ENCODE measurements around the gene DLGAP4. TPM values are rescaled to one million over a fixed set of nuclear protein-coding genes. Genes with fewer than 3 reads are reported as not detected.
A peak's percentile ranks its signal among the peaks of the same experiment; 100 is the strongest.
"Not testable (repeated sequence)": the region's sequence is repeated elsewhere in the genome, so short reads cannot be mapped to it uniquely, and the experiment has no call there.

The DLGAP4 gene
- total RNA-seq, 1 experiment from 2014 or later: 18.3 TPM

DNA sequence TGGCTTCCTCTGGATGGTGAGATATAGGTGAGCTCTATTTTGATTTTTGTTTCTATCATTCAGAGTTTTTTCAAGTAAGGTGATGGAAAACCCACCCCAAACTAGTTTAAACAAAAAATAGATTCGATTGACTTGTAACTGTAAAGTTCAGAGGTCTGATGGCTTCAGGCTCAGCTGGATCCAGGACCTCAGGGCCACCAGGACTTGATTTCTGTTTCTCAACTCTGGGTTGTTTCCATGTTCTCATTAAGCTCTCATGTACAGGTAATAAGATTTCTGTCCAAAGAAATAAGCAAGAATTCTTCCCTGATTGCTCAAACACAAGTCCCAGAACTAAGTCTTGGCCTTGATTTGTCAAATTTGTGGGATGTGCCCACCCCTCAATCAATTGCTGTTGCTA is 67.0 kb downstream of the DLGAP4 start:
- no peak for DNase-seq (ENCODE audit: low read depth)

DNA sequence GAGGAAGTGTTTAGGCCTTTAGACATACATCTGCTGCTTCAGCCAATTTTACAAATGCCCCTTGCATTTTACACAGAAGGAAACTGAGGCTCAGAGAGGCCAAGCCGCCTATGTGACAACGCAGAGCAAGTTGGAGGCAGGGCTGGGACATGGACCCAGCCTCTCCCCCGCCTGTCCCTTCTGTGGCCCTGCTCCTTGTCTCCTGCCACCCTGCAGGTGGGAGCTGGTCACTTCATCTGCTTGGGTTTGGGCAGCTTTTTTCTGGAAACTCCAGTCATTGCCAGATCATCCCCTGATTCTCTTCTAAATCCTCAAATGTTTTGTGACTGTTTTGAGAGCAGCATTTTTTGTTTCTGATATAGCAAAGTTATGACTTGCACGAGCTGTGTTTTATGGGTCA is 68.9 kb downstream of the DLGAP4 start:
- DNase-seq (ENCODE audit: low read depth): no peak

DNA sequence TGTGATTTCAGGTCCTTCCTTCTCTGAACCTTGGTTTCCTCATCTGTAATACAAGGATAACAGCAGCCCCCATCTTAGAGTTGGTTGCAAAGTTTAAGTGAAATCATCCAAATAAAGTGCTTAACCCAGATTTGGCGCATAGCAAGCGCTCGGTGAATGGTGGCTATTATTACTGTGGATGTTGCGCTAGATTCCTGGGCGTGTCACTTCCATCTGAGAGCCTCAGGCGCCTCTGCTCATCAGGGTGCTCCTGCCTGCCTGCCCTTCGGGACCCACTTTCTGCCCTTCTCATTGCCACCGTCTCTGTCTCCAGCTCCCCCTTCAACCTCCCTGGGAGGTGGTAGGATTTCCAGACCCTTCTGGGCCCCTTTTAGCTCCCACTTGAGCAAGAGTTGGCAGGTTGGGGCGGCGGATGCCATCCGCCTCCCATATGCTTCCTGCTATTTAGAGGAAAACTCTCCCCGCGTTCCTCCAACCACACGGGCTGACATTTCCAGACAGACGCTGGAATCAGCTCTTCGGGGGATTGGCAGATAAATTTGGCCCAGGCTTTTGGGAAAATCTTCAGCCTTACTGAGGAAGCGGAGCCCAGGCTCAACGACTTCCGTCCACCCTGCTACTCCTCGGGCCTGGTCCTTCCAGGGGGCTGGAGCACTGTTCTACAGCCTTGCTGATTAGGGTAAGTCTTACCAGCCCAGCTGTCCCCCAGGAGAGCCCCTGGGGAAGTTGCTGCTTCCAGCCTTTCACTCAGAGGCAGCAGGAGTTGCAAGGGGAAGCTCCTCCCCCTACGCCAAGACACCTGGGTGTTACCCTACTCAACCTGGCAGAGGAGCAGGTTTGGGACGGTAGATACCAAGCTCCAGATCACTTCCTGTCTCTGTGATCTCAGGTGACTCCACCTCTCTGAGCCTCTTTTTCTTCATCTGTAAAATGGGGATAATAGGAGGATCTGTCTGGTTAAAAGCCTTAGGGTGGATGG is 71.5 kb downstream of the DLGAP4 start:
- DNase-seq (ENCODE audit: low read depth): no peak

DNA sequence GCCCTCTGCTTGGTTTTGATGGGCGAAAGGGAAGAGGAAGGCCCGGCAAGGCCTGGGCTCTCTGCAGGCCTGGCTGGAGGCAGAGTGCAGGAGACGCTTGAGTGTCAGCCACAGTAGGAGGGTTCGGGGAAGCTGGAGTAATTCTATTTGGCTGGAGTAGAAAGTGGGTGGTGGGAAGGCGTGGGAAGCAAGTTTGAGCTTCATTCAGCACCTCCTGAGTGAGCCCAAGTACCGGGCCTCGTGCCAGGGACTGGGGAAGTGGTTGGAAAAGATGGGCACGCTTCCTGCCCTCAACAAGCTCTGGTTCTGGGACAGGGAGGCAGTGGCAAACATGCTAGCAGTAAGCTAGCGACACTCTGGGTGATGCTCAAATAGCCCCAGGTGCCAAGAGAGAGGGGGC is 72.5 kb downstream of the DLGAP4 start:
- no peak for DNase-seq (ENCODE audit: low read depth)

DNA sequence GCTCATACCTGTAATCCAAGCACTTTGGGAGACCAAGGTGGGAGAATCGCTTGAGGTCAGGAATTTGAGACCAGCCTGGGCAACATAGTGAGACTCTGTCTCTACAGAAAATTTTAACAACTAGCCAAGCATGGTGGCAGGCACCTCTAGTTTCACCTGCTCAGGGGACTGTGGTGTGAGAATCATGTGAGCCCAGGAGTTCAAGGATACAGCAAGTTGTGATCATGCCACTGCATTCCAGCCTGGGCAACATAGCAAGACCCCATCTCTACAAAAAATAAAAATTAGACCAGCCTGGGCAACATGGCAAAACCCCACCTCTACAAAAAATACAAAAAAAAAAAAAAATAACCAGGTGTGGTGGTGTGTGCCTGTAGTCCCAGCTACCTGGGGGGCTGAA is 73.8 kb downstream of the DLGAP4 start:
- DNase-seq (ENCODE audit: low read depth): not testable (repeated sequence)

DNA sequence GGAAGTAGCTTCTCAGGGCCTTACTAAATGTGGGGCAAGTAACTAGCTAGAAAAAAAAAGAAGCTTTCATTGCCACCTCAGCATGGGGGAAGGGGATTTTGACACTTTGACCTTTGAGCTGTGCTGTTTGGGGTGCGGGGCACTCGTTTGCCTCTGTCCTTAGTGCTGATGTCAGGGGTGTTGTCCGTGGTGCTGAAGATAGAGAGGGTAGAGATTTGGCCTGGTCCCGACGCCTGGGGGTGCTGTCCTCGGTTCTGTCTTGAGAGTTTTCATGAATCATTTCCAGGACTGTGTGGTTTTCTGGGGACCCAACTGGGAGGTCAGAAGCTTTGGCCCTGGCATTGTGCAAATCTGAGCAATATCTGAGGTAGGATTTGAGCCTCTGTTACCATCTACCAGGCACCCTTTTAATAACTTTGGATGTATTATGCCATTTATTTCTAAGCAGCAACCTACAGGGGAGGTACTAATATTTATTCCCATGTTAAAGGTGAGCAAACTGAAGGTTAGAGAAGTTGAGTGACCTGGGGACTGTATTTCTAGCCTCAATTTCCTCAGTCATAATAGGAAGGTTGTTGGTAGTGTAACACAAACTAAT is 78.0 kb downstream of the DLGAP4 start:
- DNase-seq (ENCODE audit: low read depth): peak; percentile 50

DNA sequence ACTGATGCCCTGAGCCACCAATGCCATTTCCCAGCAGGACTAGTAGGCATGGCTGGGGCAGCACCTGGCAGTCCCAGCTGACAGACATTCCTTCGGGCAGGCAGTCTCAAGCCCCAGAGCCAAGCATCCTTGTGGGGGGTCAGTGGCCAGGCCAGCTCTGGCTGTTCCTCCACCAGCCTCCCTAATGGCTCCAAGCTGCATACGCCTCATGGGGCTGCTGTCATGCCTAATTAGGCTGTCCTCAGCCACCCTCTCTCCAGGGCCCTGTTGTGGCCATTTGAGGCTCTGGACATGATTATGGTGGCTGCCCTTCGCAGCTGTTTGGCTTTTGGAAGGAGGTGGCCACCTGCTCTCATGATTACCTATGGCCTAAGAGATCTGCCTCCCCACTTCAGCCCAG is 79.4 kb downstream of the DLGAP4 start:
- no peak for DNase-seq (ENCODE audit: low read depth)

DNA sequence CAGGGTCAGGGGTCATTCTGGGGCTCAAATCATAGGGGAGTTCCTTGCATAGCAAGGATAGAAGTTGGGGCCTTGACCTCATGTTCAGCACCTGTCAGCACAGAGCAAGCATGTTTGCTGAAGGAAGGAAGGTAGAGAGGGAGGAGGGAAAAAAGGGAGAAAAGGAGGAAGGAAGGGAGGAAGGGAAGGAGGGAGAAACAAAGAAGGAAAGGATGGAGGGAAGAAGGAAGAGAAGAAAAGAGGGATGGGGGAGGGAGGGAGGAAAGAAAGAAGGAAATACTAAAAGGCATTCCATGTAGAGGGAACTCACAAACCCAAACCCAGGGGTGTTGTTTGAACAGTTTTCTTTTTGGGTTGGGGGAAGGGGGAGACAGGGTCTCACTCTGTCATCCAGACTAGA is 80.1 kb downstream of the DLGAP4 start:
- DNase-seq (ENCODE audit: low read depth): no peak

DNA sequence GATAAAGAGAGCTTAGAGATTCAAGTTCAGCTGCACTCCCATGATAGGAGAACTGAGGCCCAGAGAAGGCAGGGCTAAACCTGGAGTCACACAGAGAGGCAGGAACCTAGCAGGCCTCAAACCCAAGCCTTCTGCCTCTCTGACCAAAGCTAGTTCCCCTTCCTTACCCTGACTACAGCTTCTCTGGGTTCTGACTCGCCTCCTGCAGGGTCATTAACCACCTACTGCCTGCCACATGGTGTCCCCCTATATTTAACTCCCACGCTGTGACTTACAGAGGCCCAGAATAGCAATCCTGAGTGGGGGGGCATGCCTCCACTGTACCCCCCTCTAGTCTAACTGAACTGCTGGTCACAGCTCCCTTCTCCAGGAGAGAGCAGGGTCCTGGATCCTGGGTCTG is 84.1 kb downstream of the DLGAP4 start:
- no peak for DNase-seq (ENCODE audit: low read depth)

DNA sequence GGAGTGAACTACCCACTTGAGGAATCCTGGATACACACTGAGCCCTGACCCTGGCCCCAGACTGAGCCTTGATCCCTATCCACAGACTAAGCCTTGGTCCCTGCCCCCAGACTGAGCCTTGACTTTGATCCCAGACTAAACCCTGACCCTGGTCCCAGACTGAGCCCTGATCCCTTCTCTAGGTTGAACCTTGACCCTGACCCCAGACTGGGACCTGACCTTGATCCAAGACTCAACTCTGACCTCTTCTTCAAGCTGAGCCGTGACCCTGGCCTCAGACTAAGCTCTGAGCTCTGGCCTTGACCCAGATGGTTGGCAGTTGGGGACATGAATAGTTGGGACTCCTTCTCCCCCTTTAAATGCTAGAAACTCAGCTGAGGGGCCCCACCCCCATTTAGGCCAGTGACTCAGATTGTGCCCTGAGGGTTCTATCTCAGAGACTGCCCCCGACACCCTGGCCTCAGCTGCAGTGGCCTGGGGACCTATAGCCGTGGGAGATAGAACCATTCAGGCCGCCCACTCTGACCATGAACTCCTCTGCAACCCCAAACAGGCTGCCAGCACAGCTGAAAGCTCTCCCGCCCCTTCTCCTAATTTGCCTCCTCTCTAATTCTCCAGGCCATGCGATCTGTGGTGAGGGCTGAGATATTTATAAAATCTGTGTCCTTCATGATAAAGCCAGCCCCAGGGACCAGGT is 84.7 kb downstream of the DLGAP4 start:
- DNase-seq (ENCODE audit: low read depth): no peak

DNA sequence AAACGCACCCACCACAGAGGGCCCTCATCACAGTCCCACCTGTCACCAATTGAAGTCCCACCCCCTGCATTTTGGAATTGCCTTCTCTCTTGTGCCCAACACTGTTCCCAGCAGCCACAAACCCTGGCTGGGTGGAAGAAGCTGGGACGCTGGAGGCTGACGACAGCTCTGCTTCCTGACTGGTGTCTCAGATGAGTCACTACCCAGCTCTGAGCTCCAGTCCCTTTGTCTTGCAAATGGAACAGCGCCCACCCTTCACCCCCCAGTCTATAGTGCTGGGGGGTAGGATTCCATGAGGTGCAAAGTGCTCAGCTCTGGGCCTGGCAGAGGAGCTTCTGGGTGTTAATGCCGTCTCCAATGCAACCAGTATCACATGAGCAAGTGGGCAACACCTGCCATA is 85.3 kb downstream of the DLGAP4 start:
- DNase-seq (ENCODE audit: low read depth): no peak

DNA sequence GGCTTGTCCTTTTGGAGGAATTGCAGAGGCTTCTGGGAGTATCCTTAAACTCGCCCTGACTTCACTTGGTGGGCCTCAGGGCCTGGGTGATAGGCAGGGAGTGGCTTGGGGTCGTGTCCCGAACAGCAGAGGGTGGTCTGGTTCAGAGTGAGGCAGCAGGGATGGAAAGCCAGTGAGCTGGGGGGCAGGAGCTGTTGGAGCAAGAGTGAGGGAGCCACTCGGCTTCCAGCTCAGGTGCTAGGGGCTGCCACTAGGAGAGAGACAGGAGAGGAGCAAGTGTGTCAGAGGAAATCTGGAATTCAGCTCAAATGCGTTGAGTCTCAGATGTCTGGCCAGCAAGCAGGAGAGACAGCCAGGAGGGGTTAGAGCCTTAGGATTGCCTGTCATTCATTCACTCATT is 85.8 kb downstream of the DLGAP4 start:
- no peak for DNase-seq (ENCODE audit: low read depth)

DNA sequence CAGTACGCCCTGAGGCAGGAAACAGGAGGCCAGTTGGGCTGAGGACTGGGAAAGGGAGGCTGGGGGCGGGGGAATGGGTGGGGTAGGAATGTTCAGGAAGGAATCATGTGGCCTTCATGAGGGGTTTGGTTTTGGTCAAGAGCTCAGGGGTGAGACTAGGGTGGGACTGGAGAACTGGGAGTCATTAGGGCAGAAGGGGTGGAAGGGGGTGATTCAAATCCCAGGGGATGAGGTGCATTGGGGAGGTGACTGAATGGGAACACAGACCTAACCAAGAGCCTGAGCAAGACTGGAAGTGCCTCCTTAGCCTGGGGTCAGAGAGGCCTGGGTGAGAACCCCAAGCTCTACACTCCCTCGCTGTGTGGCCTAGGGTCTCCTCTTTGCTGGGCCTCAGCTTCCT is 86.8 kb downstream of the DLGAP4 start:
- no peak for DNase-seq (ENCODE audit: low read depth)

DNA sequence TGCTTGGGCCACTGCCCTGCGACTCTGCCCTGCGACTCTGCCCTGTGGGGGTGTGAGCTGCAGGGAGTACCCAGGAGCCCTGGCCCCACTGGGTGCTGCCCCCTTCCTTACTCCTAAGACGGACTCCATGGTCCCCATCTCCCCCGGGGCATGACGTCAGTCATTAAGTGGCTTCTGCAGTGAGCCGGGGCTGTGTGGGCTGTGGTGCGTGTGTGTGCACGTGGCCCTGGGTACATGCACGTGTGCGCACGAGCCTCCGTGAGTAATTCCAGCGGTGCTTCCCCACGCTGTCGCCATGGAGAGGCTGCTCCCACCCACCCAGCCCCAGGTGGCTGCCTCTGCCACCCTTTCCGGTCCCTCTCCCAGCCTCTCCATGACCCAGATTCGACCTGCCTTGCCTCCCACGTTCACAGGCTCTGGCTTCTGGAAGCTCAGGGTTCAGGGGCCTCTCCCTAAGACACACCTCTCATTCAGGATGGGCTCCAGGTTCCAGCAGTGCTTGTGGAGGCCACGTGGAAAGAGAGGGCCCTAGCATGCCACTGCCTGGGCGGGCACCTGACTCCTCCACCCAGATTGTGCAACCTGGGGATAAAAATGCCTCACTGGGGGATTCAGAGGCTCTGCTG is 88.3 kb downstream of the DLGAP4 start:
- DNase-seq (ENCODE audit: low read depth): no peak

DNA sequence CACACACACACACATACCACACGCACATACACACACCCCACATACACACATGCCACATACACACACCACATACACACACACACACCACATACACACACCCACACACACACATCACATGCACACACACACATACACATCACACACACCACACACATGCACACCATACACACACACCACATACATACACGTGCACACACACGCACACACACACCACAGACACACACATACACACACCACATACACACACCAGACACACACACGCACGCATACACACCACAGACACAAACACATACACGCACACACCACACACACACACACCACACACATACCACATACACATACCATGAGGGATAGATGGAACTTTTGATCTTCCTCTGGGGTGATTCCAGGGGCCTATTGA is 90.2 kb downstream of the DLGAP4 start:
- DNase-seq (ENCODE audit: low read depth): no peak

DNA sequence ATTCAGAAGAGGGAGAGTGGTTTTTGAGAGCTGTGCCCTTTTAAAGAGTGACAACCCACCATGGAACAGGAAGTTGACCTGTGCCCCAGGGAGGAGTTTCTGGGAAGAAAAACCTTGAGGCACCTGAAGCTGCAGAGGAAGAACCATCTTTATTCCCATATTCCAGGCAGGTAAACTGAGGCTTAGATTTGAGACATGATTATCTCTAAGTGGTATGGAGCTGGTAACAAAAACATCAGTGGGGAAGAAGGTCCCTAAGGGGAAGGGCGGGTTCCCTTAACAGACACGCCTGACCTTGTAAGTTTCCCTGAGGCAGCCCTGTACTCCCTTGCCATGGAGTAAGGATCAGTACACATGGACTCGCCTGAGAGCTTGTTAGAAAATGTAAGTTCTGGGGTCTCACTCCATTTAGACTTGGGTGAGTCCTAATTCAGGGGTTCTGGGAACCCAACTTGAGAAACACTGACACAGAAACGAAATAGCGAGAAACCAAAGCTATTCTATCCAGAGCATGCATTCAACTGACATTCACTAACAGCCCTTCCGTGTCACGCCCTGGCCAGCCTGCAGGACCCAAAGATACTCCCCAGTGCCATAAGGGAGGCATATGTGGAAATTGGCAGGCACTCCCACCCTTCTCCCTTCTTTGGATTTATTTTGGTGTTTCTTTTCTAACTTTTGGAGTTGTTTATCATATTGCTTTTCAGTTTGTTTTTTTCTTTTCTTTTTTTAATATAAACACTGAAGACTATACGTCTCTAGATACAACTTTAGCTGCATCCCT is 90.9 kb downstream of the DLGAP4 start:
- no peak for DNase-seq (ENCODE audit: low read depth)

DNA sequence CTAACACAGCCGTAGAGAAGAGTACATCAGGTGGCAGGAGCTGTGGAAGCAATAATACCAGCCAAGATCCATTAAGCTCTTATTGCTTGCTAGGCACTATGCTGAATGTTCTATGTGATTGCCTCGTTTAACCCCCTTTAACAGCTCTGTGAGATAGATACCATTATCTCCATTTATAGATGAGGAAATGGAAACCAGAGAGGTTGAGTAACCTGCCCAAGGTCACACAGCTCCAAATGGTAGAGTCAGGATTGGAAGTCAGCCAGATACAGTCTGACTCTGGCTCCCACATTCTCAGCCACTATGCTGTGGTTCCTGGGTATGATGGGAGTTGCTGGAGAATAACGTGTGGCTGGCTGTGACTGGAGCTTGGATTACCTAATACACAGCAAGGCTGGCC is 92.4 kb downstream of the DLGAP4 start:
- no peak for DNase-seq (ENCODE audit: low read depth)

DNA sequence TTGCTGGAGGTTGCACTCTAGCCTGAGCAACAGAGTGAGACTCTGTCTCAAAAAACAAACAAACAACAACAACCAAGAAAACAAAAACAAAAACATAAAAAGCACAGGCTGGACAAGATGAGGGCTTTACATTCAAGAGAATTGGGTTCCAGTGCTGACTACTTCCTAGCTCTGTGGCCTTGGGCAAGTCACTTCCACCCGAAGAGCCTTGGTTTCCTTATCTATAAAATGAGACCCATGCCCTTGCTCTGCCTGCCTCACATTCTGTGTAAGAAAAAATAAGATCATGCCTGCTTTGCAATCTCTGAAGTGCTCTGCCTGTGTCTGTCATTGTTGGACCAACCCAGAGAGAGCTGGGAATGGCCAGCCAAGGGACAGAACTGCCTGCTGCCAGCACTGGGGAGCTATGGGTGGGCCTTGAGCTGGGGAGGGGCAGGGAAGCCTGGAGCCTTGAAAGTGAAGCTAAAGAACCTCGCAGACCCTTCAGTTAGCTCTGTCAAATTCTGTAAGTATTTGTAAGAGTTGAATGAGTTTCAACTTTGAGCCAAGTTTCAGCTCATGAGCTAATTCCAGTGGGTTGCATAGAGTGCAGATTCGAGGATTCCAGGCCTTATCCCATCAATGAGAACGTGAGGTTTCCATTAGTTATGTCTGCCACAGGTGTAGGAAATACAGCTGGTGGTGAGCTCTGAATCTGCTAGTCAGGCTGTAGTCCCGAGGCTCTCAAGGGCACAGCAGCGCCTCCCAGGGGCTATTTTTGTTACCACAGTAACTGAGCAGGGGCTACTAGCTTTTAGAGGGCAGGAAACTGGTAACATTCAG is 93.2 kb downstream of the DLGAP4 start:
- peak; percentile 62 for DNase-seq (ENCODE audit: low read depth)

DNA sequence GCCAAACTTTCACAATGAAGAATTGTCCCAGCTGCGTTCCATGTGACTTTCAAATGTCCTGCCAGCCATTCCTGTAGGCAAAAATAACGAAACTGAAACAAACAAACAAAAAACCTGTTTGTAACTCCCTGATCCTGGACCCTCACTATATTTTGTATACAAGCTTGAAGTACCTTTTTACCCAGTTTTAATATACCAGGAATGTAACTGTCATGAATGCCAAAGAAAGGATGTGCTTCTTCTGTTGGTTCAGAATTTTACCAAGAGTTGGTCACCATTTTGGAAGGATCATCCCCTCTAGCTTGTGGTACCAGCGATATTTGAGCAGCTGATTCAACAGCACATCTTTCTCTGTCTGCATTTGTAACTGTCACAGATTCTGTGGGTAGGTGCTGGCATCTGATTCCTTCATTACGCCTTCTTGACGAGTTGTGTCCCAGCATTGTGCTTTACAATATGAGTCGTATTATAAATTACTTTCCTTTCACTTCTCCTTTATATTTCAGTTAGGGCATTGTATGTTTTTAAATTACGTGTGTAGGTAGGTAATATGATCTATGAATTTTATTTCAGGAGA is 93.9 kb downstream of the DLGAP4 start:
- no peak for DNase-seq (ENCODE audit: low read depth)
